K562 (cell line): ENCODE data around the gene VPS13D. TPM values are rescaled to one million over a fixed set of nuclear protein-coding genes. Genes with fewer than 3 reads are reported as not detected.

Experiments
- BDP1 ChIP-seq: IDR thresholded peaks from 3 replicates; pipeline ENCODE4 v1.6.1; 2011; ENCODE audit not compliant: insufficient read length, insufficient read depth
- CHCHD3 ChIP-seq: fragments of 250-450 bp; sonication (Bioruptor Pico); IDR thresholded peaks from 2 replicates; pipeline ENCODE4 v2.1.2; 2022; ENCODE audit warnings: mild to moderate bottlenecking
- ERF ChIP-seq: fragments of 450-650 bp; formaldehyde crosslinking; IDR thresholded peaks from 2 replicates; pipeline ENCODE4 v1.4.0; 2020; ENCODE audit warnings: mild to moderate bottlenecking, mixed read lengths
- FOXK2 ChIP-seq, 2 experiments: fragments of 450-650 bp; IDR thresholded peaks in 1 of 2; conservative IDR thresholded peaks in 1 of 2; 2 replicates each; pipeline ENCODE4 v1.6.1; 2016; ENCODE audit warnings: low read depth in 2 of 2, mild to moderate bottlenecking in 1 of 2
- HDAC1 ChIP-seq, 2 experiments: fragments of 450-650 bp; IDR thresholded peaks; 2 replicates each; pipeline ENCODE4 v1.6.1; 2016 to 2017; ENCODE audit warnings: inconsistent platforms in 1 of 2, mild to moderate bottlenecking in 1 of 2, moderate library complexity in 1 of 2
- KLF10 ChIP-seq: fragments of 250-450 bp; sonication (Bioruptor Pico); IDR thresholded peaks from 2 replicates; pipeline ENCODE4 v1.6.1; 2021; ENCODE audit warnings: matching md5 sums
- MCM3 ChIP-seq: fragments of 450-650 bp; IDR thresholded peaks from 2 replicates; pipeline ENCODE4 v1.6.1; 2016
- MED1 ChIP-seq: sonication (generic); formaldehyde crosslinking; IDR thresholded peaks from 2 replicates; pipeline ENCODE4 v1.8.1; 2023; ENCODE audit warnings: missing genetic modification reagents, borderline replicate concordance
- NCOA2 ChIP-seq, 2 experiments: fragments of 450-650 bp; IDR thresholded peaks; 2 replicates each; pipeline ENCODE4 v1.6.1; 2018; ENCODE audit warnings: mild to moderate bottlenecking in 2 of 2, moderate library complexity in 1 of 2; ENCODE audit not compliant: partially characterized antibody in 2 of 2
- NFATC3 ChIP-seq: fragments of 450-650 bp; IDR thresholded peaks from 2 replicates; pipeline ENCODE4 v1.6.1; 2017; ENCODE audit warnings: mild to moderate bottlenecking
- PPARD ChIP-seq: fragments of 250-450 bp; sonication (Bioruptor Pico); IDR thresholded peaks from 2 replicates; pipeline ENCODE4 v1.8.0; 2022; ENCODE audit warnings: inconsistent platforms, mild to moderate bottlenecking, moderate library complexity
- RBM17 ChIP-seq: fragments of 200-400 bp; formaldehyde crosslinking; IDR thresholded peaks from 2 replicates; pipeline ENCODE4 v1.6.1; 2017; ENCODE audit warnings: low read depth, mild to moderate bottlenecking, low read length, borderline replicate concordance
- RFX1 ChIP-seq: fragments of 450-650 bp; IDR thresholded peaks from 2 replicates; pipeline ENCODE4 v1.6.1; 2016; ENCODE audit warnings: mild to moderate bottlenecking, moderate library complexity
- SETDB1 ChIP-seq: IDR thresholded peaks from one replicate; pipeline ENCODE4 v1.6.1; 2012; ENCODE audit warnings: low read length, control low read depth, inconsistent platforms
- SMAD4 ChIP-seq: fragments of 250-450 bp; sonication (Bioruptor Pico); conservative IDR thresholded peaks from 2 replicates; pipeline ENCODE4 v1.8.0; 2021; ENCODE audit warnings: inconsistent platforms, mild to moderate bottlenecking, moderate library complexity
- SMARCE1 ChIP-seq: fragments of 450-650 bp; IDR thresholded peaks from 2 replicates; pipeline ENCODE4 v1.7.1; 2016; ENCODE audit warnings: mild to moderate bottlenecking
- TAF1 ChIP-seq: IDR thresholded peaks from 2 replicates; pipeline ENCODE4 v1.6.1; 2011; ENCODE audit warnings: mild to moderate bottlenecking, low read length, moderate library complexity; ENCODE audit not compliant: insufficient read depth, control insufficient read depth, severe bottlenecking; ENCODE audit errors: extremely low read depth
- TEAD1 ChIP-seq, 2 experiments: fragments of 450-650 bp in 1 of 2; sonication (generic) in 1 of 2; formaldehyde crosslinking; IDR thresholded peaks; 2 replicates each; pipeline versions ENCODE4 v1.4.0 to v1.8.0; 2020 to 2022; ENCODE audit warnings: mild to moderate bottlenecking in 2 of 2, missing genetic modification reagents in 1 of 2
- ZKSCAN3 ChIP-seq: fragments of 250-450 bp; sonication (Bioruptor Pico); IDR thresholded peaks from 2 replicates; pipeline ENCODE4 v1.4.0; 2020
- ZNF436 ChIP-seq: fragments of 250-450, 450-650 bp; sonication (Bioruptor Pico); formaldehyde crosslinking; IDR thresholded peaks from 2 replicates; pipeline ENCODE4 v1.7.0; 2020; ENCODE audit warnings: mild to moderate bottlenecking
- polyA plus RNA-seq, 8 experiments: library from polyadenylated mRNA; depleted of rRNA in 4 of 8; stranded (reverse) in 5 of 8; unstranded in 3 of 8; fragments of >200 nt; fragmentation: Nextera tagmentation in 2 of 8; fragmentation: Illumina TruSeq in 1 of 8; extraction: Ambion mirVana in 2 of 8; extraction: Trizol in 1 of 8; gene quantifications; 2 replicates each; pipeline versions ENCODE4 v1.2.1 to v1.2.3, GENCODE V29; 2011 to 2014; ENCODE audit warnings: inconsistent platforms in 1 of 8, missing spikeins in 1 of 8
- total RNA-seq, 7 experiments: library from RNA; depleted of rRNA in 6 of 7; stranded (reverse); fragments of >200 nt in 6 of 7; fragmentation: Illumina TruSeq in 2 of 7; extraction: Trizol in 2 of 7; gene quantifications; 2 replicates each; pipeline versions ENCODE4 v1.2.1 to v1.2.3, GENCODE V29; 2011 to 2021; ENCODE audit warnings: low replicate concordance in 1 of 7
- TF ChIP-seq, protein P1 (sequence below): fragments of 450-650 bp; formaldehyde crosslinking; IDR thresholded peaks from 2 replicates; pipeline ENCODE4 v1.4.0; 2020; ENCODE audit warnings: mild to moderate bottlenecking, mixed read lengths
- TF ChIP-seq, protein P2 (sequence below): fragments of 250-450 bp; sonication (Bioruptor Pico); IDR thresholded peaks from 2 replicates; pipeline ENCODE4 v1.5.0; 2021; ENCODE audit warnings: mild to moderate bottlenecking, moderate library complexity
- TF ChIP-seq, protein P3 (sequence below): fragments of 450-650 bp; formaldehyde crosslinking; IDR thresholded peaks from 2 replicates; pipeline ENCODE4 v1.4.0; 2020; ENCODE audit warnings: mild to moderate bottlenecking, moderate library complexity
- TF ChIP-seq, protein P4 (sequence below): sonication (generic); formaldehyde crosslinking; IDR thresholded peaks from 2 replicates; pipeline ENCODE4 v1.8.0; 2022; ENCODE audit warnings: missing genetic modification reagents, mild to moderate bottlenecking, moderate library complexity, borderline replicate concordance

VPS13D gene
- total and polyA plus RNA-seq, 9 of the 15 experiments (the other 6 are each of a cell fraction or from before 2014, with no cell fraction given) = 6.1 to 51.5 (median 38.5) TPM

DNA sequence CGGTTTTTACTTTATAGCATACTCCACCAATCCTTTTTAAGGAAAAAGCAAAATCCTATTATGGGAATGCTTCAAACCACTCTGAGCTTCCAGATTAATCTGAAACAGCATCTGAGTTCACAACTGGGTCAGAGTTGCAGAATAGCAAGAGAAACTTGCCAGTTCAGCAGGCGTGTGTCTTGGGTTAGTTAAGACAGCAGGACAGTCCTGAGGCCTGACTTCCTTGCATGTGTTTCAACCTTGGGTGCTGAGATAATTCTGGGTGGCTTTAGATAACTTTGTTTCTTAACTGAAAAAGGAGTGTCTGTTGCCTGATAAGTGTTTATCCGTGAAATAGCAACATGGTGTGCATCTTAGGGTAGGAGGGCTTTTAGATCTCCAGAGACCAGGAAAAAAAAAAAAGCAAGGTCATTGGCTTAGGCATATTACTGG lies 218.9 kb downstream of the VPS13D start (continued):
- TF ChIP-seq, protein P1, sequence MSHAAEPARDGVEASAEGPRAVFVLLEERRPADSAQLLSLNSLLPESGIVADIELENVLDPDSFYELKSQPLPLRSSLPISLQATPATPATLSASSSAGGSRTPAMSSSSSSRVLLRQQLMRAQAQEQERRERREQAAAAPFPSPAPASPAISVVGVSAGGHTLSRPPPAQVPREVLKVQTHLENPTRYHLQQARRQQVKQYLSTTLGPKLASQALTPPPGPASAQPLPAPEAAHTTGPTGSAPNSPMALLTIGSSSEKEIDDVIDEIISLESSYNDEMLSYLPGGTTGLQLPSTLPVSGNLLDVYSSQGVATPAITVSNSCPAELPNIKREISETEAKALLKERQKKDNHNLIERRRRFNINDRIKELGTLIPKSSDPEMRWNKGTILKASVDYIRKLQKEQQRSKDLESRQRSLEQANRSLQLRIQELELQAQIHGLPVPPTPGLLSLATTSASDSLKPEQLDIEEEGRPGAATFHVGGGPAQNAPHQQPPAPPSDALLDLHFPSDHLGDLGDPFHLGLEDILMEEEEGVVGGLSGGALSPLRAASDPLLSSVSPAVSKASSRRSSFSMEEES = no peak
- TF ChIP-seq TEAD1 (CRISPR knock-in tag; IDR thresholded peaks at IDR 0.05) = peak in 1 of 2 experiments; percentile 94; a peak in 2 of 4 replicates
- TF ChIP-seq, protein P2, sequence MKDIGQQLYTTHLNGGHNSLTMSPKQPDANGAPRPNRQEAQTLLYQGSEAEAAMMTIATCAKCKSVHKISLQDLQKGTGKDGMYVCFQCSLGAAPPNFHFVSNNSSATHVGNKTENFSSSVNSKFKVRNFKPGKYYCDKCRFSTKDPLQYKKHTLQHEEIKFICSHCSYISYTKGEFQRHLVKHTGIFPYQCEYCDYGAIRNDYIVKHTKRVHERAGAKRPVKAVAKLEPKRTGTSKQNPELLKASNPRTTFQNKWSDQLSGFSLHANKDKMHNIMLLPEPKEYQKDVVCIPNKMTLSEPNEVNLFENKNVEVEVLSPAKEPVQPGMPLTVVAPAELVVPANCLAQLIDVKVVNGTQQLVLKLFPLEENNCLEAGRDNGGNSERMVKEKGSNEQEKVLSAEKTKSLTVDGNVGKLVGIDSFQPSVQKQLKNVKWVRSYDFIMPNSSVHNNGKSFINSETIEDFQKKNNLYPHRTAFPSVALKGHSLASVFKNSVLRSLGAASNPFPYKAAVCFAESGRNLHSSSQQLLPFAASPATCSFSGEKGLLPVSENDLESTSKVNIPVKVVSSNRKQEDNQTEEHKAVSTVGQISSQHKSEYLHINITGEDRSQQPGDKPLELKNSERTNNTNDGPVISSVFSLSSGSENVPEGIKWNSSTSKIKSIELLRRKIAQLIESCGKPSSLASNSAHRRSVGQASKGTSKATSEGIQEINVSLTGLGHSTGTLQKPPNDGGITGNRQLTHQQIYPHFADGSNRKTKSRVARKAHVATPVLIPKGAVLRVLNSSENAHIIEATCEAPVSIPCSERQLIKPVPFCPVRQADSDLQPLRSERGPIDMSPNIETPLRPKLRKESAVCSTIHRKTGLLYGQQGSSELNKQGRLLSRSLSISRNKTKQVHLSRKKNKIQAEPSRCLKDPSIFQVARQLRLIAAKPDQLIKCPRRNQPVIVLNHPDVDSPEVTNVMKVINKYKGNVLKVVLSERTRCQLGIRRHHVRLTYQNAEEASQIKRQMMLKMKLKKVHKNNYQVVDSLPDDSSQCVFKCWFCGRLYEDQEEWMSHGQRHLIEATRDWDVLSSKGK (CRISPR knock-in tag) = no peak
- peak; percentile 97 to 99 for TF ChIP-seq FOXK2 (conservative IDR thresholded peaks at IDR 0.05 in 1 of 2, IDR thresholded peaks at IDR 0.05 in 1 of 2; ENCODE audit: low read depth in 2 of 2)
- TF ChIP-seq SMARCE1 = peak; percentile 99
- TF ChIP-seq MCM3 = no peak
- no peak for TF ChIP-seq ZNF436 (CRISPR knock-in tag)
- TF ChIP-seq RFX1 = peak; percentile 31; the same call in 1 of the 2 replicates
- peak; percentile 92 for TF ChIP-seq NFATC3
- no peak for TF ChIP-seq RBM17
- TF ChIP-seq, protein P3, sequence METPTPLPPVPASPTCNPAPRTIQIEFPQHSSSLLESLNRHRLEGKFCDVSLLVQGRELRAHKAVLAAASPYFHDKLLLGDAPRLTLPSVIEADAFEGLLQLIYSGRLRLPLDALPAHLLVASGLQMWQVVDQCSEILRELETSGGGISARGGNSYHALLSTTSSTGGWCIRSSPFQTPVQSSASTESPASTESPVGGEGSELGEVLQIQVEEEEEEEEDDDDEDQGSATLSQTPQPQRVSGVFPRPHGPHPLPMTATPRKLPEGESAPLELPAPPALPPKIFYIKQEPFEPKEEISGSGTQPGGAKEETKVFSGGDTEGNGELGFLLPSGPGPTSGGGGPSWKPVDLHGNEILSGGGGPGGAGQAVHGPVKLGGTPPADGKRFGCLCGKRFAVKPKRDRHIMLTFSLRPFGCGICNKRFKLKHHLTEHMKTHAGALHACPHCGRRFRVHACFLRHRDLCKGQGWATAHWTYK (CRISPR knock-in tag) = peak; percentile 90
- no peak for TF ChIP-seq PPARD (CRISPR knock-in tag)
- no peak for TF ChIP-seq MED1
- TF ChIP-seq, protein P4, sequence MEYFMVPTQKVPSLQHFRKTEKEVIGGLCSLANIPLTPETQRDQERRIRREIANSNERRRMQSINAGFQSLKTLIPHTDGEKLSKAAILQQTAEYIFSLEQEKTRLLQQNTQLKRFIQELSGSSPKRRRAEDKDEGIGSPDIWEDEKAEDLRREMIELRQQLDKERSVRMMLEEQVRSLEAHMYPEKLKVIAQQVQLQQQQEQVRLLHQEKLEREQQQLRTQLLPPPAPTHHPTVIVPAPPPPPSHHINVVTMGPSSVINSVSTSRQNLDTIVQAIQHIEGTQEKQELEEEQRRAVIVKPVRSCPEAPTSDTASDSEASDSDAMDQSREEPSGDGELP = peak; percentile 41; the same call in 1 of the 2 replicates
- peak; percentile 95 to 97 for TF ChIP-seq NCOA2 (IDR thresholded peaks at IDR 0.05; ENCODE audit: partially characterized antibody in 2 of 2)
- TF ChIP-seq KLF10 (CRISPR knock-in tag) = no peak
- TF ChIP-seq HDAC1 (IDR thresholded peaks at IDR 0.05) = peak; percentile 87 to 96; a peak in 3 of 4 replicates
- peak; percentile 83 for TF ChIP-seq TAF1
- TF ChIP-seq SETDB1 = no peak
- no peak for TF ChIP-seq BDP1
- TF ChIP-seq ZKSCAN3 = no peak
- peak; percentile 98 for TF ChIP-seq SMAD4 (CRISPR knock-in tag)
- TF ChIP-seq ERF (CRISPR knock-in tag) = peak; percentile 44; the same call in 1 of the 2 replicates
- 0 out of 2 replicates have a peak, but pooled peaks have one; percentile 69 for TF ChIP-seq CHCHD3 (CRISPR knock-in tag)
